ENCODE results near the gene ZNF362. TPM values are rescaled to one million over a fixed set of nuclear protein-coding genes. Genes with fewer than 3 reads are reported as not detected.

The ZNF362 gene
- total and polyA plus RNA-seq, 2 experiments from 2014 or later = 22.5 to 55.0 TPM

GRCh38 chr1:33330361-33330890 is 74.1 kb downstream of the ZNF362 start:
- WGBS (ENCODE audit: low lambda C conversion rate, missing lambda C conversion rate) = 86% methylated on average over 3 of the region's 3 CpGs
- Histone ChIP-seq H3K9me2 (replicated peaks; ENCODE audit: insufficient read depth) (no peaks in the 10 kb centered on the region), H3K9me3 (ENCODE audit: low read depth) (no peaks in the 10 kb centered on the region), H3K27ac (no peak overlapping the region), H4K20me1 (ENCODE audit: insufficient read depth, poor library complexity, severe bottlenecking) (peaks cover 44% of the 10 kb centered on the region), H3K4me2 (no peak overlapping the region), H3K79me2 (peaks cover 52% of the 10 kb centered on the region), H3K4me3 (no peak overlapping the region), H3K36me3 (replicated peaks; ENCODE audit: insufficient read depth, low read depth) (peaks cover 10% of the 10 kb centered on the region), H3K27me3 (no peaks in the 10 kb centered on the region), H3K4me1 (ENCODE audit: insufficient read depth) (peaks cover 14% of the 10 kb centered on the region), H2AFZ (no peak overlapping the region)
- TF ChIP-seq CTCF (IDR thresholded peaks at IDR 0.05; ENCODE audit: poor library complexity) (no peak), EZH2phosphoT487 (IDR thresholded peaks at IDR 0.05; ENCODE audit: low read depth, severe bottlenecking, unreplicated experiment) (no peak), EZH2 (IDR thresholded peaks at IDR 0.05; ENCODE audit: borderline replicate concordance) (no peak)
- DNase-seq (ENCODE audit: low spot score) = no peak

- 96% methylated on average over 7 of the region's 7 CpGs for WGBS (ENCODE audit: low lambda C conversion rate, missing lambda C conversion rate)
- Histone ChIP-seq H3K36me3 (replicated peaks; ENCODE audit: insufficient read depth, low read depth) (peaks cover 6% of the 10 kb centered on the region), H3K79me2 (peaks cover 57% of the 10 kb centered on the region), H2AFZ (no peak overlapping the region), H3K4me3 (no peak overlapping the region), H3K4me1 (ENCODE audit: insufficient read depth) (peaks cover 14% of the 10 kb centered on the region), H3K27me3 (no peaks in the 10 kb centered on the region), H3K4me2 (no peak overlapping the region), H3K27ac (no peak overlapping the region), H3K9me3 (ENCODE audit: low read depth) (no peaks in the 10 kb centered on the region), H4K20me1 (ENCODE audit: insufficient read depth, poor library complexity, severe bottlenecking) (peaks cover 49% of the 10 kb centered on the region), H3K9me2 (replicated peaks; ENCODE audit: insufficient read depth) (no peaks in the 10 kb centered on the region)
- no peak for DNase-seq (ENCODE audit: low spot score)
- TF ChIP-seq EZH2 (IDR thresholded peaks at IDR 0.05; ENCODE audit: borderline replicate concordance) = no peak
- no peak for TF ChIP-seq CTCF (IDR thresholded peaks at IDR 0.05; ENCODE audit: poor library complexity)
- no peak for TF ChIP-seq EZH2phosphoT487 (IDR thresholded peaks at IDR 0.05; ENCODE audit: low read depth, severe bottlenecking, unreplicated experiment)
These were observed 74.6 kb downstream of the ZNF362 start for GRCh38 chr1:33330906-33331305.

GRCh38 chr1:33331444-33332356 is 75.4 kb downstream of the ZNF362 start:
- Histone ChIP-seq H2AFZ (no peak overlapping the region), H4K20me1 (ENCODE audit: insufficient read depth, poor library complexity, severe bottlenecking) (peaks cover 53% of the 10 kb centered on the region), H3K4me1 (ENCODE audit: insufficient read depth) (peaks cover 17% of the 10 kb centered on the region), H3K9me2 (replicated peaks; ENCODE audit: insufficient read depth) (no peaks in the 10 kb centered on the region), H3K4me2 (no peak overlapping the region), H3K36me3 (replicated peaks; ENCODE audit: insufficient read depth, low read depth) (no peaks in the 10 kb centered on the region), H3K9me3 (ENCODE audit: low read depth) (no peaks in the 10 kb centered on the region), H3K4me3 (no peak overlapping the region), H3K27ac (no peak overlapping the region), H3K79me2 (peaks cover 63% of the 10 kb centered on the region), H3K27me3 (no peaks in the 10 kb centered on the region)
- no peak for TF ChIP-seq EZH2 (IDR thresholded peaks at IDR 0.05; ENCODE audit: borderline replicate concordance)
- TF ChIP-seq CTCF (IDR thresholded peaks at IDR 0.05; ENCODE audit: poor library complexity) = no peak
- TF ChIP-seq EZH2phosphoT487 (IDR thresholded peaks at IDR 0.05; ENCODE audit: low read depth, severe bottlenecking, unreplicated experiment) = no peak
- 90% methylated on average over 10 of the region's 10 CpGs for WGBS (ENCODE audit: low lambda C conversion rate, missing lambda C conversion rate)
- no peak for DNase-seq (ENCODE audit: low spot score)

Measured in hepatocyte (in vitro differentiated cells).